NCI-H345 (cell line): ENCODE data around the gene STXBP2.

Experiments
- DNase-seq: peaks from one replicate; lab custom pipeline; 2025; lab: John Stamatoyannopoulos, UW

Gene STXBP2

GRCh38 chr19:7650148-7650547 is 13.2 kb downstream of the STXBP2 start:
- no peak for DNase-seq

- peak; percentile 72 for DNase-seq
These were observed 15.2 kb downstream of the STXBP2 start for GRCh38 chr19:7652061-7652641.

GRCh38 chr19:7654401-7654800 is 17.5 kb downstream of the STXBP2 start:
- no peak for DNase-seq

- no peak for DNase-seq
These were observed 18.7 kb downstream of the STXBP2 start for GRCh38 chr19:7655581-7655980.

- DNase-seq, result no peak
These were observed 20.3 kb downstream of the STXBP2 start for GRCh38 chr19:7657131-7657751.

GRCh38 chr19:7658219-7658686 is 21.3 kb downstream of the STXBP2 start:
- DNase-seq, result no peak

- DNase-seq, result no peak
These were observed 25.0 kb downstream of the STXBP2 start for GRCh38 chr19:7661744-7662538.

GRCh38 chr19:7662657-7663056 is 25.7 kb downstream of the STXBP2 start:
- DNase-seq, result no peak

- no peak for DNase-seq
These were observed 26.8 kb downstream of the STXBP2 start for GRCh38 chr19:7663706-7664105.

GRCh38 chr19:7665076-7665475 is 28.2 kb downstream of the STXBP2 start:
- no peak for DNase-seq

GRCh38 chr19:7668842-7669241 is 31.9 kb downstream of the STXBP2 start, which contains the start of gene RETN:
Gene RETN, plus strand, starts transcription at chr19:7669049. Its CDS starts 278 bp downstream, at chr19:7669327.
- no peak for DNase-seq

GRCh38 chr19:7669641-7670040 is 32.7 kb downstream of the STXBP2 start:
- no peak for DNase-seq

- no peak for DNase-seq
These were observed 33.4 kb downstream of the STXBP2 start for GRCh38 chr19:7670150-7670783.

- DNase-seq, result no peak
These were observed 33.9 kb downstream of the STXBP2 start for GRCh38 chr19:7670790-7671189.

GRCh38 chr19:7672522-7672921 is 35.6 kb downstream of the STXBP2 start:
- DNase-seq, result no peak

- no peak for DNase-seq
These were observed 37.4 kb downstream of the STXBP2 start for GRCh38 chr19:7674010-7675005.

- DNase-seq, result no peak
These were observed 39.5 kb downstream of the STXBP2 start for GRCh38 chr19:7676376-7676775.

- no peak for DNase-seq
These were observed 39.9 kb downstream of the STXBP2 start, which contains the start of gene MCEMP1 for GRCh38 chr19:7676854-7677253. Gene MCEMP1, plus strand, starts transcription at chr19:7677090. Its CDS starts 31 bp downstream, at chr19:7677121.

- no peak for DNase-seq
These were observed 40.9 kb downstream of the STXBP2 start for GRCh38 chr19:7677669-7678311.

- peak; percentile 49 for DNase-seq
These were observed 42.3 kb downstream of the STXBP2 start for GRCh38 chr19:7678971-7679751.
